CD8-positive, alpha-beta memory T cell (primary cell): Measurements from ENCODE around the gene DOCK7. TPM values are rescaled to one million over a fixed set of nuclear protein-coding genes. Genes with fewer than 3 reads are reported as not detected.

Experiments used
- CTCF ChIA-PET: fragments of 350-600 bp; sonication (Branson Sonifier 250); formaldehyde crosslinking; loops from one replicate; lab custom pipeline; 2021; ENCODE audit warnings: antibody characterized with exemption; lab: Charles Lee
- POLR2A ChIA-PET: fragments of 350-600 bp; sonication (Branson Sonifier 250); formaldehyde crosslinking; loops from one replicate; lab custom pipeline; 2021; ENCODE audit warnings: antibody characterized with exemption; lab: Charles Lee
- DNase-seq, 5 donors: peaks; one replicate each; pipeline versions ENCODE4 v3.0.0 to v3.0.0-alpha.2; 2020 to 2022; ENCODE audit warnings: mixed read lengths in 1 of 5
- H3K27ac ChIP-seq: one replicate; pipeline ENCODE4 v1.7.0; 2013; ENCODE audit warnings: low read depth, mild to moderate bottlenecking, low read length, moderate library complexity
- H3K27me3 ChIP-seq: 2 replicates; pipeline ENCODE4 v1.7.0; 2013; ENCODE audit warnings: low read length, mild to moderate bottlenecking; ENCODE audit not compliant: insufficient read depth, poor library complexity, severe bottlenecking
- H3K36me3 ChIP-seq: 2 replicates; pipeline ENCODE4 v1.7.0; 2013; ENCODE audit warnings: mild to moderate bottlenecking, low read length, moderate library complexity; ENCODE audit not compliant: insufficient read depth
- H3K4me1 ChIP-seq: 2 replicates; pipeline ENCODE4 v1.7.0; 2013; ENCODE audit warnings: mild to moderate bottlenecking, low read length, moderate library complexity; ENCODE audit not compliant: insufficient read depth
- H3K4me3 ChIP-seq: 2 replicates; pipeline ENCODE4 v1.7.0; 2013; ENCODE audit warnings: mild to moderate bottlenecking, low read length
- H3K9me3 ChIP-seq: 2 replicates; pipeline ENCODE4 v1.7.0; 2013; ENCODE audit warnings: mild to moderate bottlenecking, low read length
- H3K27ac Mint-ChIP-seq, 8 donors: one replicate each; pipeline ENCODE4 v1.8.0; 2020 to 2021; ENCODE audit warnings: mixed read lengths in 8 of 8, mild to moderate bottlenecking in 6 of 8, inconsistent platforms in 3 of 8, moderate library complexity in 3 of 8
- H3K27me3 Mint-ChIP-seq, 2 donors: one replicate each; pipeline ENCODE4 v1.8.0; 2020 to 2021; ENCODE audit warnings: mixed read lengths in 2 of 2, mild to moderate bottlenecking in 1 of 2, moderate library complexity in 1 of 2
- H3K36me3 Mint-ChIP-seq, 3 donors: one replicate each; pipeline ENCODE4 v1.8.0; 2020 to 2021; ENCODE audit warnings: mixed read lengths in 3 of 3, inconsistent platforms in 1 of 3, mild to moderate bottlenecking in 1 of 3
- H3K4me1 Mint-ChIP-seq, 3 donors: one replicate each; pipeline ENCODE4 v1.8.0; 2020 to 2021; ENCODE audit warnings: mixed read lengths in 3 of 3, inconsistent platforms in 1 of 3, mild to moderate bottlenecking in 1 of 3
- H3K4me3 Mint-ChIP-seq, 7 donors: one replicate each; pipeline ENCODE4 v1.8.0; 2020 to 2021; ENCODE audit warnings: mixed read lengths in 7 of 7, mild to moderate bottlenecking in 6 of 7, moderate library complexity in 4 of 7, inconsistent platforms in 2 of 7
- H3K9me3 Mint-ChIP-seq, 5 donors: one replicate each; pipeline ENCODE4 v1.8.0; 2020 to 2022; ENCODE audit warnings: mixed read lengths in 5 of 5, mild to moderate bottlenecking in 3 of 5, moderate library complexity in 2 of 5, inconsistent platforms in 1 of 5
- polyA plus RNA-seq: library from polyadenylated mRNA; unstranded; fragments of 300-500 nt; fragmentation: Illumina TruSeq; gene quantifications from one replicate; pipeline ENCODE4 v1.2.3, GENCODE V29; 2021
- total RNA-seq, 2 experiments: library from RNA; stranded (reverse); gene quantifications; one replicate each; pipeline ENCODE4 v1.2.3, GENCODE V29; 2021

DOCK7 gene
- total and polyA plus RNA-seq, 3 experiments from 2014 or later: 2.4 to 10.5 (median 10.5) TPM

GRCh38 chr1:62436039-62436465 is 252.1 kb downstream of the DOCK7 start:
- H3K27ac ChIP-seq: peak overlapping the region; percentile 97
- Mint-ChIP-seq H3K27me3 (peaks cover 0 to 3% of the 10 kb centered on the region in 2 donors), H3K9me3 (peaks cover 0 to 5% (median 0%) of the 10 kb centered on the region in 5 donors), H3K27ac (peak overlapping the region; percentile 95 to 100 (median 99)), H3K4me1 (peaks cover 34 to 48% (median 46%) of the 10 kb centered on the region in 3 donors), H3K36me3 (peaks cover 0 to 26% (median 2%) of the 10 kb centered on the region in 3 donors), H3K4me3 (peak overlapping the region; percentile 90 to 99 (median 97))
- H3K4me1 ChIP-seq: peaks cover 33% of the 10 kb centered on the region
- ChIA-PET POLR2A (interaction anchor here (0.6 to 1.6 kb wide), 5 partner anchors 10 to 1354 kb away, joined by 3 to 9 read pairs (median 6); partner anchors contain the start of genes ATG4C and NFIA), CTCF (interaction anchor here (1.2 kb wide), 1 partner anchor 15 kb away, joined by 4 read pairs; no protein-coding TSS in a partner anchor)
- no peaks in the 10 kb centered on the region for H3K9me3 ChIP-seq
- H3K27me3 ChIP-seq: no peaks in the 10 kb centered on the region
- peak overlapping the region; percentile 85 for H3K4me3 ChIP-seq
- DNase-seq: peak in 3 of 5 donors; percentile 93 to 99 (median 95)
- H3K36me3 ChIP-seq: no peaks in the 10 kb centered on the region

GRCh38 chr1:62435231-62436038 is 252.8 kb downstream of the DOCK7 start:
- Mint-ChIP-seq H3K9me3 (peaks cover 0 to 5% (median 0%) of the 10 kb centered on the region in 5 donors), H3K27ac (peak overlapping the region; percentile 95 to 100 (median 99)), H3K36me3 (peaks cover 0 to 20% (median under 1%) of the 10 kb centered on the region in 3 donors), H3K27me3 (peaks cover 0 to 3% of the 10 kb centered on the region in 2 donors), H3K4me3 (peak overlapping the region; percentile 90 to 99 (median 97)), H3K4me1 (peaks cover 29 to 42% (median 39%) of the 10 kb centered on the region in 3 donors)
- ChIA-PET CTCF (interaction anchor here (0.6 to 1.2 kb wide), 2 partner anchors 15 to 340 kb away, joined by 3 to 4 read pairs; no protein-coding TSS in a partner anchor), POLR2A (interaction anchor here (0.6 to 1.6 kb wide), 3 partner anchors 10 to 1353 kb away, joined by 3 to 9 read pairs (median 6); partner anchors contain the start of genes ATG4C and NFIA)
- H3K9me3 ChIP-seq: no peaks in the 10 kb centered on the region
- H3K4me1 ChIP-seq: peaks cover 29% of the 10 kb centered on the region
- H3K4me3 ChIP-seq: peak overlapping the region; percentile 85
- DNase-seq: peak in 1 of 5 donors; percentile 52
- no peaks in the 10 kb centered on the region for H3K27me3 ChIP-seq
- H3K27ac ChIP-seq: peak overlapping the region; percentile 97
- no peaks in the 10 kb centered on the region for H3K36me3 ChIP-seq

GRCh38 chr1:62434618-62435001 is 253.6 kb downstream of the DOCK7 start:
- Mint-ChIP-seq H3K4me1 (peaks cover 21 to 34% (median 31%) of the 10 kb centered on the region in 3 donors), H3K27ac (peak overlapping the region in 7 of 8 donors; percentile 1 to 66 (median 37)), H3K36me3 (peaks cover 0 to 20% (median 0%) of the 10 kb centered on the region in 3 donors), H3K4me3 (peak overlapping the region in 4 of 7 donors; percentile 10 to 62 (median 52)), H3K9me3 (peaks cover 0 to 5% (median 0%) of the 10 kb centered on the region in 5 donors), H3K27me3 (peaks cover 0 to 3% of the 10 kb centered on the region in 2 donors)
- no peak overlapping the region for H3K27ac ChIP-seq
- H3K4me3 ChIP-seq: no peak overlapping the region
- H3K36me3 ChIP-seq: no peaks in the 10 kb centered on the region
- POLR2A ChIA-PET: no interaction called here
- CTCF ChIA-PET: interaction anchor here (0.6 kb wide), 1 partner anchor 341 kb away, joined by 3 read pairs; no protein-coding TSS in a partner anchor
- H3K27me3 ChIP-seq: no peaks in the 10 kb centered on the region
- no peak for DNase-seq
- H3K4me1 ChIP-seq: peaks cover 23% of the 10 kb centered on the region
- no peaks in the 10 kb centered on the region for H3K9me3 ChIP-seq

GRCh38 chr1:62433861-62434617 is 254.1 kb downstream of the DOCK7 start:
- no peaks in the 10 kb centered on the region for H3K27me3 ChIP-seq
- DNase-seq: no peak
- peaks cover 17% of the 10 kb centered on the region for H3K4me1 ChIP-seq
- CTCF ChIA-PET: no interaction called here
- no peaks in the 10 kb centered on the region for H3K9me3 ChIP-seq
- no peaks in the 10 kb centered on the region for H3K36me3 ChIP-seq
- Mint-ChIP-seq H3K27ac (peak overlapping the region in 5 of 8 donors; percentile 1 to 72 (median 54)), H3K4me3 (peak overlapping the region in 4 of 7 donors; percentile 7 to 55 (median 38)), H3K36me3 (peaks cover 0 to 20% (median 0%) of the 10 kb centered on the region in 3 donors), H3K4me1 (peaks cover 21 to 29% (median 25%) of the 10 kb centered on the region in 3 donors), H3K9me3 (peaks cover 0 to 5% (median 0%) of the 10 kb centered on the region in 5 donors), H3K27me3 (peaks cover 0 to 3% of the 10 kb centered on the region in 2 donors)
- POLR2A ChIA-PET: no interaction called here
- no peak overlapping the region for H3K27ac ChIP-seq
- no peak overlapping the region for H3K4me3 ChIP-seq

GRCh38 chr1:62429581-62429980 is 258.6 kb downstream of the DOCK7 start:
- no peak for DNase-seq
- H3K4me3 ChIP-seq: no peak overlapping the region
- POLR2A ChIA-PET: no interaction called here
- Mint-ChIP-seq H3K27me3 (no peaks in the 10 kb centered on the region), H3K36me3 (peaks cover 0 to 3% (median 0%) of the 10 kb centered on the region in 3 donors), H3K9me3 (no peaks in the 10 kb centered on the region), H3K4me1 (peaks cover 0 to 4% (median 0%) of the 10 kb centered on the region in 3 donors), H3K4me3 (no peak overlapping the region), H3K27ac (no peak overlapping the region)
- H3K4me1 ChIP-seq: no peaks in the 10 kb centered on the region
- no peaks in the 10 kb centered on the region for H3K36me3 ChIP-seq
- no peak overlapping the region for H3K27ac ChIP-seq
- CTCF ChIA-PET: no interaction called here
- H3K9me3 ChIP-seq: no peaks in the 10 kb centered on the region
- H3K27me3 ChIP-seq: no peaks in the 10 kb centered on the region

- Mint-ChIP-seq H3K27me3 (no peaks in the 10 kb centered on the region), H3K36me3 (peaks cover 0 to 3% (median 0%) of the 10 kb centered on the region in 3 donors), H3K4me1 (no peaks in the 10 kb centered on the region), H3K27ac (no peak overlapping the region), H3K4me3 (no peak overlapping the region), H3K9me3 (no peaks in the 10 kb centered on the region)
- POLR2A ChIA-PET: no interaction called here
- no peaks in the 10 kb centered on the region for H3K27me3 ChIP-seq
- DNase-seq: no peak
- no peaks in the 10 kb centered on the region for H3K9me3 ChIP-seq
- no peak overlapping the region for H3K27ac ChIP-seq
- H3K36me3 ChIP-seq: no peaks in the 10 kb centered on the region
- no peaks in the 10 kb centered on the region for H3K4me1 ChIP-seq
- CTCF ChIA-PET: no interaction called here
- no peak overlapping the region for H3K4me3 ChIP-seq
These were observed 259.8 kb downstream of the DOCK7 start for GRCh38 chr1:62428351-62428750.

- Histone ChIP-seq H3K27ac (no peak overlapping the region), H3K27me3 (no peaks in the 10 kb centered on the region), H3K36me3 (no peaks in the 10 kb centered on the region), H3K4me3 (no peak overlapping the region), H3K9me3 (no peaks in the 10 kb centered on the region), H3K4me1 (no peaks in the 10 kb centered on the region)
- Mint-ChIP-seq H3K36me3 (peaks cover 0 to 3% (median 0%) of the 10 kb centered on the region in 3 donors), H3K9me3 (no peaks in the 10 kb centered on the region), H3K27me3 (no peaks in the 10 kb centered on the region), H3K4me3 (no peak overlapping the region), H3K27ac (no peak overlapping the region), H3K4me1 (no peaks in the 10 kb centered on the region)
- no peak for DNase-seq
- CTCF ChIA-PET: no interaction called here
- POLR2A ChIA-PET: no interaction called here
These were observed 261.4 kb downstream of the DOCK7 start for GRCh38 chr1:62426794-62427193.
